Activated CD4-positive, alpha-beta T cell treated with anti-CD3 and anti-CD28 coated beads, Interleukin-2, amount 50 U/mL, for 48 hours (primary cell): Measurements from ENCODE around the gene MAGEB3.
"Not testable (repeated sequence)": the region's sequence is repeated elsewhere in the genome, so short reads cannot be mapped to it uniquely, and the experiment has no call there.

Experiments used
- DNase-seq, 2 experiments: peaks; one replicate each; pipeline ENCODE4 v3.0.0-alpha.2; 2020

Gene MAGEB3

GRCh38 chrX:30230395-30230794, at the start of gene MAGEB3:
Gene MAGEB3, plus strand, starts transcription at chrX:30230657. Its CDS starts 5,268 bp downstream, at chrX:30235925.
- DNase-seq, result no peak

GRCh38 chrX:30181353-30181752, 49.1 kb upstream of the MAGEB3 start:
- DNase-seq, result no peak

GRCh38 chrX:30183554-30183953, 46.9 kb upstream of the MAGEB3 start:
- DNase-seq, result no peak

GRCh38 chrX:30190426-30190825, 40.0 kb upstream of the MAGEB3 start:
- DNase-seq, result no peak

GRCh38 chrX:30193910-30194309, 36.5 kb upstream of the MAGEB3 start:
- DNase-seq, result not testable (repeated sequence)

- DNase-seq, result no peak
These were observed 34.1 kb upstream of the MAGEB3 start for GRCh38 chrX:30196322-30196721.

- DNase-seq, result no peak
These were observed 18.3 kb upstream of the MAGEB3 start for GRCh38 chrX:30212172-30212571.

GRCh38 chrX:30215357-30215843, 15.1 kb upstream of the MAGEB3 start, which contains the start of gene MAGEB2:
Gene MAGEB2, plus strand, starts transcription at chrX:30215563. Its CDS starts 3,018 bp downstream, at chrX:30218581.
- DNase-seq, result no peak

- no peak for DNase-seq
These were observed 13.0 kb upstream of the MAGEB3 start for GRCh38 chrX:30217465-30217864.

GRCh38 chrX:30219372-30219771, 11.1 kb upstream of the MAGEB3 start:
- no peak for DNase-seq

GRCh38 chrX:30220661-30221060, 9.8 kb upstream of the MAGEB3 start:
- DNase-seq, result no peak

- no peak for DNase-seq
These were observed 5.9 kb upstream of the MAGEB3 start for GRCh38 chrX:30224536-30224935.

- no peak for DNase-seq
These were observed 1.9 kb upstream of the MAGEB3 start for GRCh38 chrX:30228526-30228925.

- no peak for DNase-seq
These were observed 11.4 kb downstream of the MAGEB3 start, which contains the start of gene MAGEB4 for GRCh38 chrX:30241724-30242415. Gene MAGEB4, plus strand, starts transcription at chrX:30242000. Its CDS starts 136 bp downstream, at chrX:30242136.

GRCh38 chrX:30246769-30247489, 16.5 kb downstream of the MAGEB3 start, which contains the start of gene MAGEB1:
Gene MAGEB1, plus strand, starts transcription at chrX:30247146. Its CDS starts 3,348 bp downstream, at chrX:30250494.
- no peak for DNase-seq

- DNase-seq, result no peak
These were observed 18.4 kb downstream of the MAGEB3 start for GRCh38 chrX:30248854-30249253.

- DNase-seq, result no peak
These were observed 22.8 kb downstream of the MAGEB3 start for GRCh38 chrX:30253257-30253656.

- DNase-seq, result no peak
These were observed 29.5 kb downstream of the MAGEB3 start for GRCh38 chrX:30259927-30260326.

GRCh38 chrX:30261012-30261411, 30.6 kb downstream of the MAGEB3 start:
- no peak for DNase-seq

GRCh38 chrX:30262763-30263162, 32.3 kb downstream of the MAGEB3 start:
- no peak for DNase-seq

- no peak for DNase-seq
These were observed 40.2 kb downstream of the MAGEB3 start for GRCh38 chrX:30270639-30271038.

GRCh38 chrX:30275498-30275897, 45.0 kb downstream of the MAGEB3 start:
- DNase-seq, result no peak

- DNase-seq, result no peak
These were observed 47.9 kb downstream of the MAGEB3 start for GRCh38 chrX:30278365-30278764.

- DNase-seq, result no peak
These were observed 50.0 kb downstream of the MAGEB3 start for GRCh38 chrX:30280428-30280827.
